HAP-1 (cell line): ENCODE measurements around the gene RAB8B.

Experiments used
- DNase-seq, 2 experiments: peaks; one replicate each; pipeline ENCODE4 v3.0.0-alpha.2; 2016 to 2020; ENCODE audit warnings: low spot score in 2 of 2
- H3K27me3 ChIP-seq: fragments of 250-450 bp; sonication (Bioruptor Pico); 2 replicates; pipeline ENCODE4 v1.5.1; 2020; ENCODE audit warnings: low read depth, mild to moderate bottlenecking, moderate library complexity
- H3K36me3 ChIP-seq: fragments of 250-450 bp; sonication (Bioruptor Pico); replicated peaks from 2 replicates; pipeline ENCODE4 v1.5.1; 2020; ENCODE audit warnings: mild to moderate bottlenecking
- H3K4me1 ChIP-seq: fragments of 250-450 bp; sonication (Bioruptor Pico); 2 replicates; pipeline ENCODE4 v1.5.1; 2020; ENCODE audit warnings: mild to moderate bottlenecking
- H3K4me3 ChIP-seq: fragments of 250-450 bp; sonication (Bioruptor Pico); 2 replicates; pipeline ENCODE4 v1.5.1; 2020; ENCODE audit warnings: mild to moderate bottlenecking, moderate library complexity
- H3K9me3 ChIP-seq: fragments of 250-450 bp; sonication (Bioruptor Pico); 2 replicates; pipeline ENCODE4 v1.5.1; 2020; ENCODE audit warnings: mild to moderate bottlenecking, moderate library complexity
- in situ Hi-C: fragments of 300-500 bp; cut with MboI; formaldehyde crosslinking; loops from 3 replicates; pipeline ENCODE4 v1.14.3; 2020; ENCODE audit warnings: low sequenced_read_pairs, inconsistent platforms, mixed read lengths

Gene RAB8B

GRCh38 chr15:63189941-63190768 lies 749 bp downstream of the RAB8B start:
- peaks cover 24% of the 10 kb centered on the region for H3K4me1 ChIP-seq
- DNase-seq: no peak
- H3K9me3 ChIP-seq: no peaks in the 10 kb centered on the region
- no peaks in the 10 kb centered on the region for H3K36me3 ChIP-seq
- H3K27me3 ChIP-seq: no peaks in the 10 kb centered on the region
- in situ Hi-C loops: no loop called here
- peak overlapping the region; percentile 63 for H3K4me3 ChIP-seq

GRCh38 chr15:63190769-63191649 lies 1.6 kb downstream of the RAB8B start:
- Histone ChIP-seq H3K4me3 (peak overlapping the region; percentile 63), H3K9me3 (no peaks in the 10 kb centered on the region), H3K4me1 (peaks cover 24% of the 10 kb centered on the region), H3K27me3 (no peaks in the 10 kb centered on the region), H3K36me3 (no peaks in the 10 kb centered on the region)
- in situ Hi-C loops: no loop called here
- DNase-seq: no peak

- Histone ChIP-seq H3K27me3 (no peaks in the 10 kb centered on the region), H3K9me3 (no peaks in the 10 kb centered on the region), H3K36me3 (no peaks in the 10 kb centered on the region), H3K4me1 (peaks cover 30% of the 10 kb centered on the region), H3K4me3 (no peak overlapping the region)
- in situ Hi-C loops: no loop called here
- DNase-seq: no peak
Observed at GRCh38 chr15:63191895-63192618, 2.7 kb downstream of the RAB8B start.

- Histone ChIP-seq H3K4me3 (no peak overlapping the region), H3K36me3 (no peaks in the 10 kb centered on the region), H3K9me3 (no peaks in the 10 kb centered on the region), H3K4me1 (peaks cover 30% of the 10 kb centered on the region), H3K27me3 (no peaks in the 10 kb centered on the region)
- DNase-seq: no peak
- in situ Hi-C loops: no loop called here
Observed at GRCh38 chr15:63192619-63193206, 3.3 kb downstream of the RAB8B start.

- in situ Hi-C loops: no loop called here
- no peaks in the 10 kb centered on the region for H3K9me3 ChIP-seq
- DNase-seq: no peak
- H3K4me3 ChIP-seq: no peak overlapping the region
- H3K36me3 ChIP-seq: no peaks in the 10 kb centered on the region
- no peaks in the 10 kb centered on the region for H3K27me3 ChIP-seq
- peaks cover 32% of the 10 kb centered on the region for H3K4me1 ChIP-seq
Observed at GRCh38 chr15:63194302-63194701, 4.9 kb downstream of the RAB8B start.

- peaks cover 32% of the 10 kb centered on the region for H3K4me1 ChIP-seq
- no peaks in the 10 kb centered on the region for H3K27me3 ChIP-seq
- no peak overlapping the region for H3K4me3 ChIP-seq
- in situ Hi-C loops: no loop called here
- H3K9me3 ChIP-seq: no peaks in the 10 kb centered on the region
- DNase-seq: no peak
- H3K36me3 ChIP-seq: no peaks in the 10 kb centered on the region
Observed at GRCh38 chr15:63194880-63195568, 5.6 kb downstream of the RAB8B start.

GRCh38 chr15:63195569-63196015 lies 6.2 kb downstream of the RAB8B start:
- Histone ChIP-seq H3K4me3 (no peak overlapping the region), H3K9me3 (no peaks in the 10 kb centered on the region), H3K4me1 (peaks cover 27% of the 10 kb centered on the region), H3K27me3 (no peaks in the 10 kb centered on the region), H3K36me3 (no peaks in the 10 kb centered on the region)
- DNase-seq: no peak
- in situ Hi-C loops: no loop called here

- DNase-seq: no peak
- Histone ChIP-seq H3K4me3 (no peak overlapping the region), H3K27me3 (no peaks in the 10 kb centered on the region), H3K9me3 (no peaks in the 10 kb centered on the region), H3K36me3 (no peaks in the 10 kb centered on the region), H3K4me1 (peaks cover 20% of the 10 kb centered on the region)
- in situ Hi-C loops: no loop called here
Observed at GRCh38 chr15:63196842-63197241, 7.4 kb downstream of the RAB8B start.

- in situ Hi-C loops: no loop called here
- no peaks in the 10 kb centered on the region for H3K27me3 ChIP-seq
- H3K4me1 ChIP-seq: peaks cover 20% of the 10 kb centered on the region
- no peak overlapping the region for H3K4me3 ChIP-seq
- no peak for DNase-seq
- no peaks in the 10 kb centered on the region for H3K36me3 ChIP-seq
- no peaks in the 10 kb centered on the region for H3K9me3 ChIP-seq
Observed at GRCh38 chr15:63197626-63198025, 8.2 kb downstream of the RAB8B start.

- Histone ChIP-seq H3K4me1 (peaks cover 20% of the 10 kb centered on the region), H3K36me3 (no peaks in the 10 kb centered on the region), H3K4me3 (no peak overlapping the region), H3K9me3 (no peaks in the 10 kb centered on the region), H3K27me3 (no peaks in the 10 kb centered on the region)
- in situ Hi-C loops: no loop called here
- peak in 1 of 2 experiments; percentile 32 for DNase-seq
Observed at GRCh38 chr15:63198371-63199250, 9.2 kb downstream of the RAB8B start.

GRCh38 chr15:63200464-63201249 lies 11.3 kb downstream of the RAB8B start:
- Histone ChIP-seq H3K27me3 (no peaks in the 10 kb centered on the region), H3K36me3 (no peaks in the 10 kb centered on the region), H3K4me1 (peaks cover 20% of the 10 kb centered on the region), H3K4me3 (no peak overlapping the region), H3K9me3 (no peaks in the 10 kb centered on the region)
- DNase-seq: no peak
- in situ Hi-C loops: no loop called here

- H3K4me3 ChIP-seq: no peak overlapping the region
- peaks cover 15% of the 10 kb centered on the region for H3K4me1 ChIP-seq
- H3K27me3 ChIP-seq: no peaks in the 10 kb centered on the region
- in situ Hi-C loops: no loop called here
- no peaks in the 10 kb centered on the region for H3K9me3 ChIP-seq
- DNase-seq: no peak
- no peaks in the 10 kb centered on the region for H3K36me3 ChIP-seq
Observed at GRCh38 chr15:63202861-63203260, 13.5 kb downstream of the RAB8B start.
